H1 (cell line): ENCODE data around the gene HTR3E. TPM values are rescaled to one million over a fixed set of nuclear protein-coding genes. Genes with fewer than 3 reads are reported as not detected.

Experiments
- CTCF ChIA-PET: fragments of 300-600 bp; sonication (Branson Sonifier 250); formaldehyde crosslinking; loops from one replicate; lab custom pipeline; 2021; ENCODE audit not compliant: partially characterized antibody; lab: Charles Lee
- POLR2A ChIA-PET: fragments of 300-600 bp; sonication (Branson Sonifier 250); formaldehyde crosslinking; loops from one replicate; lab custom pipeline; 2021; ENCODE audit warnings: inconsistent platforms; ENCODE audit not compliant: partially characterized antibody; lab: Charles Lee
- DNase-seq, 2 experiments: peaks; one replicate each; pipeline versions ENCODE4 v3.0.0 to v3.0.0-alpha.2; 2010 to 2022; ENCODE audit warnings: low spot score in 2 of 2, low read depth in 1 of 2, mixed read lengths in 1 of 2
- FAIRE-seq: peaks from 2 replicates; lab custom pipeline; 2011; peaks lifted over from hg19 to GRCh38; lab: Jason Lieb, UNC
- H2AFZ ChIP-seq: 2 replicates; pipeline ENCODE4 v1.8.1; 2012; ENCODE audit warnings: low read length, inconsistent platforms
- H2AK5ac ChIP-seq: 2 replicates; pipeline ENCODE4 v1.6.1; 2013; ENCODE audit warnings: low read depth, low read length
- H2BK120ac ChIP-seq: replicated peaks from 2 replicates; pipeline ENCODE3; 2013; ENCODE audit warnings: low read depth, low read length, inconsistent platforms
- H2BK12ac ChIP-seq: 2 replicates; pipeline ENCODE4 v1.6.1; 2013; ENCODE audit warnings: low read depth, low read length
- H2BK15ac ChIP-seq: 2 replicates; pipeline ENCODE4 v1.6.1; 2013; ENCODE audit warnings: low read length
- H2BK20ac ChIP-seq: 2 replicates; pipeline ENCODE4 v1.6.1; 2013; ENCODE audit warnings: low read length
- H2BK5ac ChIP-seq: 2 replicates; pipeline ENCODE4 v1.6.1; 2013; ENCODE audit warnings: low read depth, low read length
- H3K14ac ChIP-seq: 2 replicates; pipeline ENCODE4 v1.6.1; 2013; ENCODE audit warnings: inconsistent platforms; ENCODE audit not compliant: insufficient read length
- H3K18ac ChIP-seq: 2 replicates; pipeline ENCODE4 v1.6.1; 2013; ENCODE audit warnings: low read length; ENCODE audit errors: extremely low read depth
- H3K23ac ChIP-seq: 2 replicates; pipeline ENCODE4 v1.6.1; 2013; ENCODE audit warnings: inconsistent platforms; ENCODE audit not compliant: insufficient read length
- H3K23me2 ChIP-seq: 2 replicates; pipeline ENCODE4 v1.6.1; 2013; ENCODE audit warnings: low read depth, low read length
- H3K27ac ChIP-seq: 2 replicates; pipeline ENCODE4 v1.6.1; 2011; ENCODE audit warnings: low read depth, low read length, inconsistent platforms
- H3K27me3 ChIP-seq, 4 experiments: replicated peaks in 1 of 4; 1 replicate in 1 of 4; 2 replicates in 3 of 4; pipeline versions ENCODE4 v1.6.1 to v1.8.1; 2011 to 2013; ENCODE audit warnings: low read length in 3 of 4, mild to moderate bottlenecking in 3 of 4, inconsistent platforms in 2 of 4, mixed read lengths in 2 of 4, moderate library complexity in 1 of 4; ENCODE audit not compliant: control insufficient read depth in 3 of 4, insufficient read depth in 3 of 4; ENCODE audit errors: extremely low read depth in 1 of 4
- H3K36me3 ChIP-seq, 4 experiments: 2 replicates each; pipeline versions ENCODE4 v1.6.1 to v1.8.1; 2011 to 2013; ENCODE audit warnings: mild to moderate bottlenecking in 4 of 4, low read length in 3 of 4, moderate library complexity in 2 of 4, control low read depth in 1 of 4, inconsistent platforms in 1 of 4; ENCODE audit not compliant: insufficient read depth in 4 of 4, control insufficient read depth in 2 of 4
- H3K4ac ChIP-seq: replicated peaks from 2 replicates; pipeline ENCODE3; 2013; ENCODE audit warnings: low read length, low read depth, mixed read lengths, inconsistent platforms; ENCODE audit not compliant: insufficient read length
- H3K4me1 ChIP-seq, 4 experiments: replicated peaks in 1 of 4; 1 replicate in 1 of 4; 2 replicates in 3 of 4; pipeline versions ENCODE4 v1.6.1 to v1.8.1; 2011 to 2013; ENCODE audit warnings: low read length in 3 of 4, inconsistent platforms in 2 of 4, mixed read lengths in 1 of 4; ENCODE audit not compliant: insufficient read depth in 4 of 4, control insufficient read depth in 3 of 4
- H3K4me2 ChIP-seq, 2 experiments: 2 replicates each; pipeline versions ENCODE4 v1.6.1 to v1.8.1; 2011 to 2013; ENCODE audit warnings: low read depth in 2 of 2, low read length in 2 of 2, control low read depth in 1 of 2, inconsistent platforms in 1 of 2, mild to moderate bottlenecking in 1 of 2; ENCODE audit not compliant: insufficient read depth in 1 of 2
- H3K4me3 ChIP-seq, 4 experiments: fragments of 200-600, 300-600 bp in 1 of 4; sonication (generic), shearing (Covaris generic), sonication (Bioruptor Twin) in 1 of 4; 2 replicates each; pipeline versions ENCODE4 v1.5.1 to v1.8.1; 2011 to 2016; ENCODE audit warnings: low read length in 4 of 4, low read depth in 3 of 4, control low read depth in 2 of 4, inconsistent platforms in 2 of 4, mild to moderate bottlenecking in 2 of 4, mixed read lengths in 1 of 4, moderate library complexity in 1 of 4; ENCODE audit not compliant: insufficient read depth in 2 of 4; ENCODE audit errors: extremely low read depth in 1 of 4
- H3K56ac ChIP-seq: replicated peaks from 2 replicates; pipeline ENCODE3; 2013; ENCODE audit warnings: low read depth, mild to moderate bottlenecking, mixed read lengths, low read length, inconsistent platforms; ENCODE audit not compliant: insufficient read length
- H3K79me1 ChIP-seq: 2 replicates; pipeline ENCODE4 v1.6.1; 2013; ENCODE audit warnings: low read depth, low read length, control low read depth
- H3K79me2 ChIP-seq, 2 experiments: 2 replicates each; pipeline versions ENCODE4 v1.6.1 to v1.8.1; 2012 to 2013; ENCODE audit warnings: low read length in 2 of 2, mild to moderate bottlenecking in 2 of 2, inconsistent platforms in 1 of 2; ENCODE audit not compliant: insufficient read depth in 2 of 2, control insufficient read depth in 1 of 2
- H3K9ac ChIP-seq, 4 experiments: replicated peaks in 1 of 4; 1 replicate in 1 of 4; 2 replicates in 3 of 4; pipeline versions ENCODE4 v1.6.1 to v1.8.1; 2011 to 2013; ENCODE audit warnings: low read depth in 3 of 4, low read length in 3 of 4, control low read depth in 2 of 4, mild to moderate bottlenecking in 2 of 4, moderate library complexity in 2 of 4, inconsistent platforms in 1 of 4; ENCODE audit errors: extremely low read depth in 1 of 4
- H3K9me3 ChIP-seq, 2 experiments: 2 replicates each; pipeline versions ENCODE4 v1.6.1 to v1.8.1; 2012 to 2013; ENCODE audit warnings: mild to moderate bottlenecking in 2 of 2, moderate library complexity in 2 of 2, control low read depth in 1 of 2, inconsistent platforms in 1 of 2, low read depth in 1 of 2, low read length in 1 of 2, mixed read lengths in 1 of 2; ENCODE audit not compliant: insufficient read depth in 2 of 2
- H4K20me1 ChIP-seq, 2 experiments: replicated peaks in 1 of 2; 2 replicates each; pipeline versions ENCODE3 to v1.8.1; 2011 to 2013; ENCODE audit warnings: inconsistent platforms in 2 of 2, low read length in 2 of 2, mild to moderate bottlenecking in 1 of 2; ENCODE audit not compliant: insufficient read depth in 2 of 2, control insufficient read depth in 1 of 2
- H4K5ac ChIP-seq: 2 replicates; pipeline ENCODE4 v1.6.1; 2013; ENCODE audit warnings: low read length, low read depth, mixed read lengths, inconsistent platforms; ENCODE audit not compliant: insufficient read length
- H4K8ac ChIP-seq: 2 replicates; pipeline ENCODE4 v1.8.0; 2013; ENCODE audit warnings: mild to moderate bottlenecking, moderate library complexity, low read length, inconsistent platforms; ENCODE audit not compliant: insufficient read depth; ENCODE audit errors: extremely low read depth
- H4K91ac ChIP-seq: replicated peaks from 2 replicates; pipeline ENCODE3; 2013; ENCODE audit warnings: low read length, mixed read lengths, inconsistent platforms; ENCODE audit not compliant: insufficient read length
- CBX8 ChIP-seq: fragments of 300-800, 300-1000 bp; sonication (generic); IDR thresholded peaks from 2 replicates; pipeline ENCODE4 v1.7.1; 2016; ENCODE audit warnings: low read depth, low read length, borderline replicate concordance
- EP300 ChIP-seq, 2 experiments: IDR thresholded peaks; 1 replicate in 1 of 2; 2 replicates in 1 of 2; pipeline ENCODE4 v1.6.1; 2011 to 2012; ENCODE audit warnings: low read depth in 2 of 2, low read length in 2 of 2, mild to moderate bottlenecking in 2 of 2, borderline replicate concordance in 1 of 2, inconsistent platforms in 1 of 2, moderate library complexity in 1 of 2
- EZH2 ChIP-seq: fragments of 200-600 bp; sonication (generic); IDR thresholded peaks from 2 replicates; pipeline ENCODE4 v1.7.1; 2012; ENCODE audit warnings: low read depth, mild to moderate bottlenecking, moderate library complexity, low read length, inconsistent platforms; ENCODE audit not compliant: severe bottlenecking
- KDM1A ChIP-seq: fragments of 200-600, 300-600 bp; sonication (generic); IDR thresholded peaks from 2 replicates; pipeline ENCODE4 v1.7.1; 2016; ENCODE audit warnings: mild to moderate bottlenecking, low read length, borderline replicate concordance
- KDM5A ChIP-seq: fragments of 200-600 bp; IDR thresholded peaks from 2 replicates; pipeline ENCODE4 v1.7.1; 2012; ENCODE audit warnings: mild to moderate bottlenecking, low read length, inconsistent platforms, mixed read lengths
- RNF2 ChIP-seq: fragments of 200-900, 300-1000 bp; sonication (generic); IDR thresholded peaks from 2 replicates; pipeline ENCODE4 v1.7.1; 2016; ENCODE audit warnings: borderline replicate concordance, low read depth, mild to moderate bottlenecking, antibody characterized with exemption, low read length; ENCODE audit not compliant: poor library complexity, severe bottlenecking; ENCODE audit errors: missing control alignments
- SAP30 ChIP-seq: fragments of 300-600 bp; sonication (generic); IDR thresholded peaks from 2 replicates; pipeline ENCODE4 v1.7.1; 2012; ENCODE audit warnings: low read length, moderate library complexity, mild to moderate bottlenecking, inconsistent platforms; ENCODE audit not compliant: insufficient read depth, insufficient replicate concordance
- TCF12 ChIP-seq: IDR thresholded peaks from 2 replicates; pipeline ENCODE4 v1.6.1; 2011; ENCODE audit warnings: low read depth, mild to moderate bottlenecking, low read length
- WGBS, 2 experiments: shearing (Covaris generic) in 1 of 2; methylation state at CpG; one replicate each; pipeline versions ENCODE4 v1.1.6 to v1.1.7; 2013 to 2015; ENCODE audit warnings: low lambda C conversion rate in 2 of 2, mixed read lengths in 2 of 2, inconsistent platforms in 1 of 2, low coverage in 1 of 2, missing lambda C conversion rate in 1 of 2; ENCODE audit not compliant: insufficient replicate concordance in 2 of 2, insufficient coverage in 1 of 2, insufficient read length in 1 of 2; ENCODE audit errors: extremely low coverage in 1 of 2, missing lambda C conversion rate in 1 of 2; 5-methylcytosine and 5-hydroxymethylcytosine counted together
- polyA plus RNA-seq, 7 experiments: library from polyadenylated mRNA; depleted of rRNA in 3 of 7; stranded (reverse) in 5 of 7; unstranded in 2 of 7; fragments of >200 nt in 5 of 7; fragments of 200-250 nt in 2 of 7; gene quantifications; 1 replicate in 5 of 7; 2 replicates in 1 of 7; 4 replicates in 1 of 7; pipeline versions ENCODE4 v1.2.1 to v1.2.3, GENCODE V29; 2011 to 2013; ENCODE audit warnings: missing spikeins in 2 of 7, mixed read lengths in 2 of 7
- total RNA-seq: library from RNA; stranded (reverse); fragmentation: NEBNext Ultra II Directional; extraction: Animal tissue kit (Norgen Biotek cat#: 25700); gene quantifications from 2 replicates; pipeline ENCODE4 v1.2.1, GENCODE V29; 2021
- TF ChIP-seq, protein P1 (sequence below): IDR thresholded peaks from 2 replicates; pipeline ENCODE4 v1.6.1; 2012; ENCODE audit warnings: low read length, inconsistent platforms

HTR3E gene
- total and polyA plus RNA-seq, 2 of the 8 experiments (the other 6 are each of a cell fraction or from before 2014, with no cell fraction given) = not detected

DNA sequence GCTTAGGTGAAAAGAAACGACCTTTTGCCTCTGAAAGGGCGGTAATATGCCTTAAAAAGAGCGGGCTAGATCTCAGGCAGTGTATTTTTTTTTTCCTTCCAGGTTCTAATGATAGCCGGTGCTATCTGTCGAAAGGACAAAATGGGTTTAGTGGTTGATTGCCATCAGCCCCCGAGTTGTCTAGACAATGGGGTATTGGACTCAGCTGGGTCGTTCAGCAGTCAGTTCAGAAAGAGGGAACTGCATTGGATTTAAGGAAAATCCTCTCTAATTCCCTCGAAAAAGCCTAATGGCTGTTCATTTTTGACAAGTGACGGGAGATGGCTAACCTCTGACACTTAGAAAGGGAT is 39.0 kb downstream of the HTR3E start:
- Histone ChIP-seq H2BK5ac (no peak overlapping the region), H3K4me1 (peaks cover 2 to 9% (median 3%) of the 10 kb centered on the region in 4 experiments; a peak in 4 of 7 replicates), H2AK5ac (no peak overlapping the region), H2BK15ac (no peak overlapping the region), H3K27me3 (no peaks in the 10 kb centered on the region), H3K9me3 (no peaks in the 10 kb centered on the region), H4K91ac (no peak overlapping the region), H4K20me1 (peaks cover 0 to 2% of the 10 kb centered on the region in 2 experiments), H2AFZ (peak overlapping the region; percentile 27; the same call in 1 of the 2 replicates), H3K79me1 (no peaks in the 10 kb centered on the region; the same call in 1 of the 2 replicates), H3K36me3 (peaks cover 0 to 8% (median 5%) of the 10 kb centered on the region in 4 experiments; a peak in 5 of 8 replicates), H2BK12ac (no peak overlapping the region), H3K14ac (no peak overlapping the region), H4K5ac (no peak overlapping the region), H3K23me2 (peaks cover 18% of the 10 kb centered on the region), H3K56ac (no peak overlapping the region), H3K27ac (no peak overlapping the region), H3K4me2 (peak overlapping the region; percentile 89 to 99), H3K9ac (peak overlapping the region; percentile 75 to 92 (median 81)), H3K79me2 (peaks cover 0 to 35% of the 10 kb centered on the region in 2 experiments; a peak in 3 of 4 replicates), H3K18ac (no peak overlapping the region), H3K4ac (no peak overlapping the region), H2BK20ac (no peak overlapping the region), H3K4me3 (peak overlapping the region; percentile 82 to 98 (median 88)), H4K8ac (no peak overlapping the region), H3K23ac (no peak overlapping the region), H2BK120ac (no peak overlapping the region)
- 17% methylated on average over 9 of the region's 9 CpGs; no CpG with 5 or more reads in 1 of the 2 experiments for WGBS, 2 experiments
- POLR2A ChIA-PET = interaction anchor here (1.1 to 3.1 kb wide), 5 partner anchors 10 to 125 kb away, joined by 3 to 26 read pairs (median 6); partner anchors contain the start of genes CAMK2N2 and DVL3
- TF ChIP-seq EP300 (IDR thresholded peaks at IDR 0.05; ENCODE audit: borderline replicate concordance in 1 of 2, low read depth in 2 of 2, low read length in 2 of 2) (no peak), KDM1A (no peak), EZH2 (no peak), KDM5A (no peak), SAP30 (peak; percentile 49), CBX8 (no peak), RNF2 (no peak), TCF12 (no peak)
- TF ChIP-seq, protein P1, sequence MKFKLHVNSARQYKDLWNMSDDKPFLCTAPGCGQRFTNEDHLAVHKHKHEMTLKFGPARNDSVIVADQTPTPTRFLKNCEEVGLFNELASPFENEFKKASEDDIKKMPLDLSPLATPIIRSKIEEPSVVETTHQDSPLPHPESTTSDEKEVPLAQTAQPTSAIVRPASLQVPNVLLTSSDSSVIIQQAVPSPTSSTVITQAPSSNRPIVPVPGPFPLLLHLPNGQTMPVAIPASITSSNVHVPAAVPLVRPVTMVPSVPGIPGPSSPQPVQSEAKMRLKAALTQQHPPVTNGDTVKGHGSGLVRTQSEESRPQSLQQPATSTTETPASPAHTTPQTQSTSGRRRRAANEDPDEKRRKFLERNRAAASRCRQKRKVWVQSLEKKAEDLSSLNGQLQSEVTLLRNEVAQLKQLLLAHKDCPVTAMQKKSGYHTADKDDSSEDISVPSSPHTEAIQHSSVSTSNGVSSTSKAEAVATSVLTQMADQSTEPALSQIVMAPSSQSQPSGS = no peak
- CTCF ChIA-PET = interaction anchor here (0.7 to 3.0 kb wide), 5 partner anchors 9 to 240 kb away, joined by 3 to 25 read pairs (median 4); no protein-coding TSS in a partner anchor
- DNase-seq (no peak), FAIRE-seq (no peak)
